HepG2 (cell line): ENCODE data around the gene DLEC1. TPM values are rescaled to one million over a fixed set of nuclear protein-coding genes. Genes with fewer than 3 reads are reported as not detected.

Experiments
- ATAC-seq: fragments of 200-7000 bp; cut with Tn5 transposase; 3 replicates; pipeline ENCODE4 v1.9.1; 2020; ENCODE audit warnings: mild to moderate bottlenecking, moderate library complexity
- BruUV-seq: library from RNA; stranded (reverse); fragments of 400-500 nt; replicated peaks from 2 replicates; lab custom pipeline; 2021; lab: Mats Ljungman, UMichigan
- CTCF ChIA-PET: fragments of 300-600 bp; formaldehyde crosslinking; extraction: SDS; loops from one replicate; lab custom pipeline; 2021; ENCODE audit warnings: low total read pairs, inconsistent platforms, low intra/inter-chr PET ratio; lab: Yijun Ruan, JAX
- POLR2A ChIA-PET: fragments of 350-600 bp; sonication (Branson Sonifier 250); formaldehyde crosslinking; loops from one replicate; lab custom pipeline; 2020; ENCODE audit warnings: antibody characterized with exemption, inconsistent platforms; lab: Yijun Ruan, JAX
- DNase-seq: peaks from one replicate; pipeline ENCODE4 v3.0.0-alpha.2; 2015; ENCODE audit warnings: low spot score
- FAIRE-seq: peaks from 3 replicates; lab custom pipeline; 2011; peaks lifted over from hg19 to GRCh38; lab: Jason Lieb, UNC
- H2AFZ ChIP-seq: one replicate; pipeline ENCODE4 v1.6.1; 2011; ENCODE audit warnings: low read length, inconsistent platforms
- H3K27ac ChIP-seq: fragments of 300-600 bp; 3 replicates; pipeline ENCODE4 v1.8.0; 2011; ENCODE audit warnings: mixed run types, mild to moderate bottlenecking, mixed read lengths, low read length, inconsistent platforms; ENCODE audit not compliant: insufficient read depth; ENCODE audit errors: extremely low read length
- H3K27me3 ChIP-seq, 2 experiments: fragments of 200-600 bp in 1 of 2; 2 replicates in 1 of 2; 3 replicates in 1 of 2; pipeline versions ENCODE4 v1.6.0 to v1.8.0; 2011; ENCODE audit warnings: low read length in 2 of 2, mild to moderate bottlenecking in 2 of 2, moderate library complexity in 2 of 2, inconsistent platforms in 1 of 2; ENCODE audit not compliant: insufficient read depth in 2 of 2, control insufficient read depth in 1 of 2
- H3K36me3 ChIP-seq, 2 experiments: fragments of 200-600 bp in 1 of 2; replicated peaks in 1 of 2; 2 replicates in 1 of 2; 3 replicates in 1 of 2; pipeline versions ENCODE4 v1.5.1 to v1.8.0; 2011; ENCODE audit warnings: low read length in 2 of 2, inconsistent platforms in 1 of 2; ENCODE audit not compliant: insufficient read depth in 2 of 2, control insufficient read depth in 1 of 2
- H3K4me1 ChIP-seq: 2 replicates; pipeline ENCODE4 v1.5.1; 2012; ENCODE audit warnings: low read length, inconsistent platforms; ENCODE audit not compliant: insufficient read depth
- H3K4me2 ChIP-seq: 2 replicates; pipeline ENCODE4 v1.6.0; 2011; ENCODE audit warnings: low read depth, low read length, inconsistent platforms
- H3K4me3 ChIP-seq, 3 experiments: fragments of 200-600 bp in 1 of 3; sonication (generic), shearing (Covaris generic) in 1 of 3; replicated peaks in 1 of 3; 2 replicates each; pipeline ENCODE4 v1.5.1; 2011 to 2016; ENCODE audit warnings: low read length in 3 of 3, inconsistent platforms in 2 of 3, low read depth in 2 of 3, mild to moderate bottlenecking in 2 of 3, control low read depth in 1 of 3, mixed read lengths in 1 of 3; ENCODE audit not compliant: insufficient read depth in 1 of 3
- H3K79me2 ChIP-seq: one replicate; pipeline ENCODE4 v1.6.1; 2011; ENCODE audit warnings: low read length, inconsistent platforms; ENCODE audit not compliant: insufficient read depth
- H3K9ac ChIP-seq: 2 replicates; pipeline ENCODE4 v1.6.0; 2011; ENCODE audit warnings: mild to moderate bottlenecking, low read depth, low read length, inconsistent platforms; ENCODE audit not compliant: insufficient read depth
- H3K9me3 ChIP-seq: 2 replicates; pipeline ENCODE4 v1.5.1; 2012; ENCODE audit warnings: mild to moderate bottlenecking, low read length
- H4K20me1 ChIP-seq: 2 replicates; pipeline ENCODE4 v1.6.0; 2011; ENCODE audit warnings: inconsistent platforms, mild to moderate bottlenecking, low read length, moderate library complexity; ENCODE audit not compliant: insufficient read depth
- AGO2 ChIP-seq: fragments of 200-400 bp; formaldehyde crosslinking; optimal IDR thresholded peaks from 2 replicates; pipeline ENCODE3; 2017; ENCODE audit warnings: mild to moderate bottlenecking, low read depth, low read length, moderate library complexity
- EED ChIP-seq: sonication (generic); formaldehyde crosslinking; IDR thresholded peaks from 2 replicates; pipeline ENCODE4 v1.5.0; 2020; ENCODE audit warnings: mild to moderate bottlenecking, missing genetic modification reagents
- ELK4 ChIP-seq: sonication (generic); formaldehyde crosslinking; IDR thresholded peaks from 2 replicates; pipeline ENCODE4 v1.9.0; 2021; ENCODE audit warnings: missing genetic modification reagents, borderline replicate concordance
- HDAC1 ChIP-seq: sonication (generic); formaldehyde crosslinking; IDR thresholded peaks from 2 replicates; pipeline ENCODE4 v1.5.1; 2020; ENCODE audit warnings: mild to moderate bottlenecking, missing genetic modification reagents
- SKI ChIP-seq: fragments of 450-650 bp; IDR thresholded peaks from one replicate; pipeline ENCODE4 v1.6.1; 2018; ENCODE audit warnings: mild to moderate bottlenecking; ENCODE audit not compliant: partially characterized antibody
- SOX5 ChIP-seq: IDR thresholded peaks from 2 replicates; pipeline ENCODE4 v1.6.1; 2016; ENCODE audit warnings: borderline replicate concordance
- UBTF ChIP-seq: sonication (generic); formaldehyde crosslinking; IDR thresholded peaks from 2 replicates; pipeline ENCODE4 v1.4.0; 2020; ENCODE audit warnings: mild to moderate bottlenecking, missing genetic modification reagents
- XRCC5 ChIP-seq: fragments of 200-400 bp; formaldehyde crosslinking; optimal IDR thresholded peaks from 2 replicates; pipeline ENCODE3; 2017; ENCODE audit warnings: mild to moderate bottlenecking, low read length
- ZBED4 ChIP-seq: sonication (generic); formaldehyde crosslinking; IDR thresholded peaks from 2 replicates; pipeline ENCODE4 v1.4.0; 2020; ENCODE audit warnings: missing genetic modification reagents, borderline replicate concordance
- ZC3H13 ChIP-seq: sonication (generic); formaldehyde crosslinking; IDR thresholded peaks from 2 replicates; pipeline ENCODE4 v1.8.1; 2023; ENCODE audit warnings: mild to moderate bottlenecking, missing genetic modification reagents, moderate library complexity
- ZMYM3 ChIP-seq: sonication (generic); formaldehyde crosslinking; IDR thresholded peaks from 2 replicates; pipeline ENCODE4 v1.5.1; 2020; ENCODE audit warnings: mild to moderate bottlenecking, missing genetic modification reagents
- ZNF282 ChIP-seq: fragments of 450-650 bp; IDR thresholded peaks from 2 replicates; pipeline ENCODE4 v1.6.1; 2018; ENCODE audit not compliant: partially characterized antibody
- ZNF724P ChIP-seq: sonication (generic); formaldehyde crosslinking; IDR thresholded peaks from 2 replicates; pipeline ENCODE4 v1.8.0; 2022; ENCODE audit warnings: missing genetic modification reagents, borderline replicate concordance
- WGBS: methylation state at CpG from one replicate; pipeline ENCODE4 v1.1.6; 2017; ENCODE audit warnings: low lambda C conversion rate; 5-methylcytosine and 5-hydroxymethylcytosine counted together
- in situ Hi-C: cut with HindIII; loops from 2 replicates; pipeline ENCODE4 v1.10.0; 2017; ENCODE audit warnings: low pct_unique_long_range_greater_than_20kb; ENCODE audit not compliant: extremely low pct_ligation_motif_present
- intact Hi-C: fragments of 100-400 bp; cut with micrococcal nuclease; formaldehyde crosslinking; loops from one replicate; pipeline ENCODE4 v1.10.0; 2022; ENCODE audit not compliant: unreplicated experiment
- polyA plus RNA-seq, 8 experiments: library from polyadenylated mRNA; depleted of rRNA in 3 of 8; stranded (reverse) in 7 of 8; unstranded in 1 of 8; fragments of >200 nt; fragmentation: Illumina TruSeq in 4 of 8; extraction: Trizol in 4 of 8; gene quantifications; 2 replicates each; pipeline versions ENCODE4 v1.2.1 to v1.2.3, GENCODE V29; 2011 to 2016; ENCODE audit warnings: low read depth in 4 of 8, missing spikeins in 1 of 8, mixed read lengths in 1 of 8; ENCODE audit not compliant: insufficient read depth in 1 of 8
- total RNA-seq, 5 experiments: library from RNA; depleted of rRNA; stranded (reverse); fragments of >200 nt; fragmentation: Illumina TruSeq; extraction: Trizol; gene quantifications; 2 replicates each; pipeline ENCODE4 v1.2.3, GENCODE V29; 2016; ENCODE audit warnings: low read depth in 1 of 5

Gene DLEC1
- total and polyA plus RNA-seq, 2 of the 13 experiments (the other 11 are each of a cell fraction or from before 2014, with no cell fraction given): 0.09 TPM; not detected in 1

GRCh38 chr3:38028621-38029361 lies 10.2 kb upstream of the DLEC1 start (continued):
- TF ChIP-seq AGO2 (peak; percentile 60), UBTF (CRISPR knock-in tag) (0 out of 2 replicates have a peak, but pooled peaks have one; percentile 34), ZNF282 (no peak)

DNA sequence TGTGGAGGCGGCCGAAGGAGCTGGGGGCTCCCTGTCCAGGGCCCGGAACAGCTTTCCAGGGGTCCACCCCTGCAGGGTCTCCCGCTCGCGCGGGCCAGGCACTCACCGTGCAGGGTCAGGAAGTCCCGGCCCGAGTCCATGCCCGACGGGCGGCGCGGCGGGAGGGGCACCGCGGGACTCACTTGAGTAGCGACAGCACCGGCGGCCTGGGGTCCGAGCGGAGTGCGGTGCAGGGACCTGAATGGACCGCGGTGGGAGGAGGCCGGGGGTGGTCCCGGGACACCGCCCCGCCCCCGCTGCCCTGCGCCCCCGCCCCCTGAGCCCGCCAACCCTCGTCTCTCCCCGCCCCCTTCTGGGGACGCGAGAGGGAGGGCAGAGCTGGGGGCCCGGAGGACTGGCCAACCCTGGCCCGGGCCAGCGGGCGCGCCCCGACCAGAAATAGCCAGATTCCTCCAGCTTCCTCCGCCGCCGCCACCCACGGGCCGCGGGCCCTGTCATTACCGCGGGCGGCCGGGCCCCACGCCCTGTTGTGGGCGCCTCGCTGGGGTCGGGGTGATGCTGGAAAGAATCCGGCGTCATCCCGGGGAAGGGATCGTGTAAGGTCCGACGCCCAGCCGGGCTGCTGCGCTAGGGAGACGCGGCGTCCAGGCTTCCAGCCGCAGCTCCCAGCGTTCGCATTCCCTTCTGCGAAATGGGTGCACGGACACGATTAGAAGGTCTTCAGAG lies 9.4 kb upstream of the DLEC1 start, which contains the start of gene PLCD1:
TSS of gene PLCD1 (minus strand) at position 243 of the 726 bp plus-strand sequence. CDS start at position 140, 103 bp downstream.
- H3K9ac ChIP-seq: 0 out of 2 replicates have a peak within 1 kb of the TSS, but pooled peaks have one; percentile 42
- no peak within 1 kb of the TSS for H2AFZ ChIP-seq
- H3K4me3 ChIP-seq: peak within 1 kb of the TSS; percentile 56 to 75 (median 66); a peak in 5 of 6 replicates
- WGBS: 60% methylated on average over 2 of the region's 75 CpGs
- intact Hi-C loops: no loop called here
- in situ Hi-C loops: no loop called here
- H3K79me2 ChIP-seq: no peaks in the 10 kb centered on the region
- H3K27ac ChIP-seq: no peak within 1 kb of the TSS
- H3K9me3 ChIP-seq: no peaks in the 10 kb centered on the region
- FAIRE-seq (no peak), DNase-seq (peak; percentile 33), ATAC-seq (peak; percentile 41)
- BruUV-seq: no TSS peak
- ChIA-PET CTCF (no interaction called here), POLR2A (no interaction called here)
- H3K36me3 ChIP-seq: no peaks in the 10 kb centered on the region
- H3K4me2 ChIP-seq: peak within 1 kb of the TSS; percentile 79
- no peaks in the 10 kb centered on the region for H4K20me1 ChIP-seq
- peaks cover 13 to 35% of the 10 kb centered on the region in 2 experiments for H3K27me3 ChIP-seq
- H3K4me1 ChIP-seq: peaks cover 29% of the 10 kb centered on the region
- TF ChIP-seq SOX5 (CRISPR knock-in tag): no peak
- TF ChIP-seq ZMYM3: peak; percentile 96
- TF ChIP-seq EED (CRISPR knock-in tag): no peak
- TF ChIP-seq SKI: no peak
- peak; percentile 25; the same call in 1 of the 2 replicates for TF ChIP-seq HDAC1 (CRISPR knock-in tag)
- TF ChIP-seq ZC3H13 (CRISPR knock-in tag): 0 out of 2 replicates have a peak, but pooled peaks have one; percentile 44
- TF ChIP-seq AGO2: peak; percentile 48
- no peak for TF ChIP-seq ZNF724P
- no peak for TF ChIP-seq ELK4
- no peak for TF ChIP-seq XRCC5
- no peak for TF ChIP-seq ZBED4
